SU-DHL-6 (cell line): ENCODE data around the gene APOB.

Experiments used
- EZH2phosphoT487 ChIP-seq: fragments of 200-600 bp; sonication (generic), shearing (Covaris generic); conservative IDR thresholded peaks from 2 replicates; pipeline ENCODE4 v1.6.1; 2018; ENCODE audit warnings: mild to moderate bottlenecking, antibody characterized with exemption, low read length, moderate library complexity, mixed read lengths
- TF ChIP-seq, protein P1 (sequence below): fragments of 200-600 bp; sonication (generic); IDR thresholded peaks from one replicate; pipeline ENCODE4 v1.5.1; 2017; ENCODE audit warnings: antibody characterized with exemption, mild to moderate bottlenecking, low read length, moderate library complexity; ENCODE audit not compliant: insufficient read depth, poor library complexity, severe bottlenecking

DNA sequence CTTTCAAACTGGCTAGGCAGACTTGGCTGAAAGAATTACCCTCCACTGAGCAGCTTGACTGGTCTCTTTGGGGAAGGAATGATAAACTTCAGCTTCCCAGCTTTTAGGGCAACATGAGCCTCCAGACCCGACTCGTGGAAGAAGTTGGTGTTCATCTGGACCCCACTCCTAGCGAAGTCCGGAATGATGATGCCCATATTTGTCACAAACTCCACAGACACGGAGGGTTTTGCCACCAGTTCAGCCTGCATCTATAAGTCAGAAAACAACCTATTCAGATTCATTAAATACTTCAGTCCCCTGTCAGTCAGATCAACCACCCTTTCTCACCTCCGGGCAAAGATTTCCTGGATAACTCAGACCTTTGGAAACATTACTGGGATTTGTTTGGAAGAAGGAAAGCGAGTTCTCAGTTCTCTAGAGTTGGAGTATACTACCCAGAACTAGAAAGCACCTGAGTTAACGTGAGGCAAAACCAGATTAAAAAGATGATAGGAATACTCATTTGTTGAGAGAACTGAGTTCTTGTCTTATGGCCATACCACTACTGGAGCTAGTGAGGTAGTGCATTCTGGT lies 21.0 kb downstream of the APOB start:
- TF ChIP-seq, protein P1, sequence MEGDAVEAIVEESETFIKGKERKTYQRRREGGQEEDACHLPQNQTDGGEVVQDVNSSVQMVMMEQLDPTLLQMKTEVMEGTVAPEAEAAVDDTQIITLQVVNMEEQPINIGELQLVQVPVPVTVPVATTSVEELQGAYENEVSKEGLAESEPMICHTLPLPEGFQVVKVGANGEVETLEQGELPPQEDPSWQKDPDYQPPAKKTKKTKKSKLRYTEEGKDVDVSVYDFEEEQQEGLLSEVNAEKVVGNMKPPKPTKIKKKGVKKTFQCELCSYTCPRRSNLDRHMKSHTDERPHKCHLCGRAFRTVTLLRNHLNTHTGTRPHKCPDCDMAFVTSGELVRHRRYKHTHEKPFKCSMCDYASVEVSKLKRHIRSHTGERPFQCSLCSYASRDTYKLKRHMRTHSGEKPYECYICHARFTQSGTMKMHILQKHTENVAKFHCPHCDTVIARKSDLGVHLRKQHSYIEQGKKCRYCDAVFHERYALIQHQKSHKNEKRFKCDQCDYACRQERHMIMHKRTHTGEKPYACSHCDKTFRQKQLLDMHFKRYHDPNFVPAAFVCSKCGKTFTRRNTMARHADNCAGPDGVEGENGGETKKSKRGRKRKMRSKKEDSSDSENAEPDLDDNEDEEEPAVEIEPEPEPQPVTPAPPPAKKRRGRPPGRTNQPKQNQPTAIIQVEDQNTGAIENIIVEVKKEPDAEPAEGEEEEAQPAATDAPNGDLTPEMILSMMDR = no peak
- no peak for TF ChIP-seq EZH2phosphoT487
